ENCODE measurements around the gene FXYD3.

DNA sequence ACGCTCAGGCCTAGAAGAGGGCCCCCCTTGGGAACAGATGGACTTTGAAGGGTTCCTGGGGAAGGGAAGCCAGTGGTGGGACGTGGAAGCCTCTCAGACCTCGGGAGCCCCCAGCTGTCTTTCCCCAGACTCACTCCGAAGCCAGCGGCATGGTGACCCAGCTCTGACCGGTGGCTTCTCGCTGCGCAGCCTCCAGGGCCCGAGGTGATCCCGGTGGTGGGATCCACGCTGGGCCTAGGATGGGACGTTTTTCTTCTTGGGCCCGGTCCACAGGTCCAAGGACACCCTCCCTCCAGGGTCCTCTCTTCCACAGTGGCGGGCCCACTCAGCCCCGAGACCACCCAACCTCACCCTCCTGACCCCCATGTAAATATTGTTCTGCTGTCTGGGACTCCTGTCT, 49.5 kb upstream of the FXYD3 start:
- TF ChIP-seq, protein P1, sequence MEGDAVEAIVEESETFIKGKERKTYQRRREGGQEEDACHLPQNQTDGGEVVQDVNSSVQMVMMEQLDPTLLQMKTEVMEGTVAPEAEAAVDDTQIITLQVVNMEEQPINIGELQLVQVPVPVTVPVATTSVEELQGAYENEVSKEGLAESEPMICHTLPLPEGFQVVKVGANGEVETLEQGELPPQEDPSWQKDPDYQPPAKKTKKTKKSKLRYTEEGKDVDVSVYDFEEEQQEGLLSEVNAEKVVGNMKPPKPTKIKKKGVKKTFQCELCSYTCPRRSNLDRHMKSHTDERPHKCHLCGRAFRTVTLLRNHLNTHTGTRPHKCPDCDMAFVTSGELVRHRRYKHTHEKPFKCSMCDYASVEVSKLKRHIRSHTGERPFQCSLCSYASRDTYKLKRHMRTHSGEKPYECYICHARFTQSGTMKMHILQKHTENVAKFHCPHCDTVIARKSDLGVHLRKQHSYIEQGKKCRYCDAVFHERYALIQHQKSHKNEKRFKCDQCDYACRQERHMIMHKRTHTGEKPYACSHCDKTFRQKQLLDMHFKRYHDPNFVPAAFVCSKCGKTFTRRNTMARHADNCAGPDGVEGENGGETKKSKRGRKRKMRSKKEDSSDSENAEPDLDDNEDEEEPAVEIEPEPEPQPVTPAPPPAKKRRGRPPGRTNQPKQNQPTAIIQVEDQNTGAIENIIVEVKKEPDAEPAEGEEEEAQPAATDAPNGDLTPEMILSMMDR (IDR thresholded peaks at IDR 0.05): no peak
- no peak for TF ChIP-seq ZFX (IDR thresholded peaks at IDR 0.05; ENCODE audit: borderline replicate concordance)
